ENCODE results near the gene KCNK3.
"Not testable (repeated sequence)": the region's sequence is repeated elsewhere in the genome, so short reads cannot be mapped to it uniquely, and the experiment has no call there.

The KCNK3 gene

DNA sequence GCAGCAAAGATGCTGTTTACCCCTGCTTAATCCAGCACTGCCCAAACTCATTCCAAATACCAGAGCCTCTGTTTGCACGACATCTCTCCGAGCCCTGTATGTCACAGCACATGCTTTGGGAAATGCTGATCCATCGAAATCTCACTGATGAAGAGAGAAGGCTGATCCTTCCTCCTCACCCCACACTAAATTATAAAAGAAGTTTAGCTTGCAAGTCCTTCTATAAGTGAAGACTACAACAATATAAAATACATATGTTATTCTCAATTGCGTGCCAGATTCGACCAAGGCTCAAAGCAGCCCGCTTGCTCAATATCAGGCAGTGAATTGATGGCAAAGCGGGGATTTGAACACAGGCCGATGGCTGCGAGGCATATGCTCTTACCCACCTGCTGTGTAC is 40.9 kb downstream of the KCNK3 start:
- DNase-seq: no peak

GRCh38 chr2:26735097-26735496 is 42.6 kb downstream of the KCNK3 start:
- DNase-seq: no peak

DNA sequence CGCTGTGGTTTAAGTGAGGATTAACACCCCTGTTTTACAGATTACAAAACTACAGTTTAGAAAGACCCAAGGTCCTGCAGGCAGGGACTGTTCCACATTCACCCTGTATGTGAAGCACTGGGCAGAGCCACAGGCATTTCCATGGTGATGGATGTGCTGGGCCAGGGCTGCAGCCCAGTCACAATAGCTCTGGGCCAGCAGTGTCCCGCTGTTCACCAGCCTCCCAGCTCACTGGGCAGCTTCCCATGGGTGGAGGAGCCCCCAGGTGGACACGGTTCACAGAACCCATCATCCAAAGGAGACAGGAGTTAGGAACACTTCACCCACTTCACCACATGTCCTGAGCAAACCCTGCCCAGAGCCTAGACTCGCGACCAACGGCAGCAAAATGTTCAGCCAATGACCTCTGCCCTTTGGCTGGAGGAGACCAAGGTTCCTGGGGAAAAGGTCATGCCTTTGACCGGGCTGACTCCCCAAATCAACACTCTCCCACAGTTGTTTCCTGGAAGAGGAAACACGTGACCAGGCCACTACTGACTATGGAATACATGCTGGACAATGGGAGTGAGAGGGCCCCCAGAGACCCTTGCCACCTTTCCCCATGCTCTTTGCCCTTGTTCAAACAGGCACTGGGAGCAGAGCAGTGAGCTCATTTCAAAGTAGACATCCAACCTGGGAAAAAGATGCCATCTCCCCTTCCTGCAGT is 43.5 kb downstream of the KCNK3 start:
- DNase-seq: no peak

GRCh38 chr2:26737221-26737620 is 44.7 kb downstream of the KCNK3 start:
- no peak for DNase-seq

DNA sequence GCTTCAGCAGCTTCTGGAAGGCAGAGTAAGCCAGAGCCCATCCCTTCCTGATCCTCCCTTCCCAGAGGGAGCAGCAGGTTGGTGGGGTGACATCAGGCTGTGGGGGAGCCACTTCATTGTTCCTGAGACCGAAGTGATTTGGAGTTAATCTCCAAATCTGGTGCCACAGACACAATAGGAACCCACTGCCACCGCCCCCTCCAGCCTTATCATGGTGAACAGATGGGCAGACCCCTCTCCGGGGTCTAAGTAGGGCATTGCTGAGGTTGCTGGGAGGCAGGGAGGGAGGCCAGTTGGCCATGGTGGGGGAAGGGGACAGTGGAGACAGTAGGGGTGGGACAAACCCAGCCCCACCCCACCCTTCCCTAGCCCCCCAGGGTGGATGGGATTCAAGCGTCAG is 46.0 kb downstream of the KCNK3 start:
- no peak for DNase-seq

GRCh38 chr2:26739514-26739913 is 47.0 kb downstream of the KCNK3 start:
- no peak for DNase-seq

DNA sequence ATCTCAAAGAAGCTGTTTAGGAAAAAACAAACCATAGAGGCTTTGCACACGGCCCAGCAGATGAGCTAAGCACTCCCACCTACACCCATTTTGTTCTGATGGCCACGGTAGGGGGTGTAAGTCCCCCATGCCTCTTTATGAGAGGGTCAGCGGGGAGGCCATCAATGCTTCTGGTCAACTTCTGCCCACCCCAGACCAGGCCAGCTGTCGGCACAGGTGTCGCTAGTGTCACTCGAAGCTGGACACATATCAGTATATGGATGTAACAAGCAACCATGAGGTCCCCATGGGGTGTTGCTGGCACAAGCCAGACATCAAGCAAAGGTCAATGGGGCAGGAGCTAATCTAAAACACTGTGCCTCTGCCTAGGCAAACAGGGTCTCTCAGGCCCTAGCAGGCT is 47.8 kb downstream of the KCNK3 start:
- DNase-seq: no peak

GRCh38 chr2:26740890-26741302 is 48.4 kb downstream of the KCNK3 start:
- DNase-seq: no peak

- DNase-seq: no peak
Measured at GRCh38 chr2:26742048-26742770, 49.7 kb downstream of the KCNK3 start.

DNA sequence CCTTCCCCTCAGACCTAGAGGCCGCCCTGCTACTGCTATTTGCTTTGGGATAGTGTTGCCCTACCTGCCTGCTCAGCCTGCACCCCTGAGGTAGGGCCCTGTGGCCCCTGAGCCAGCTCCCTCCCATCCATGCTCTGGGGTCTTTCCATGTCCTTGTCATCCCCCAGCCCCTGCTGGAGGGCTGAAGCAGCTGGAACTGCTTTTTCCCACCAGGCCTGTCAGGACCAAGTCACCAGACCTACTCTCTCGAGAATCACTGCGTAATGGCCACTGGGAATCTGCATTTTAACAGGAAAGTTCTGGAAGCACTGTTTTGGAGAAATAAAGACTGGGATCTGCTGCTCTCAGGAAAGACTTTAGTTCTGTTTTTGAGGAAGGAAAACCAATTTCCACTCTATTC is 51.3 kb downstream of the KCNK3 start:
- no peak for DNase-seq

GRCh38 chr2:26744953-26745352 is 52.4 kb downstream of the KCNK3 start:
- no peak for DNase-seq

DNA sequence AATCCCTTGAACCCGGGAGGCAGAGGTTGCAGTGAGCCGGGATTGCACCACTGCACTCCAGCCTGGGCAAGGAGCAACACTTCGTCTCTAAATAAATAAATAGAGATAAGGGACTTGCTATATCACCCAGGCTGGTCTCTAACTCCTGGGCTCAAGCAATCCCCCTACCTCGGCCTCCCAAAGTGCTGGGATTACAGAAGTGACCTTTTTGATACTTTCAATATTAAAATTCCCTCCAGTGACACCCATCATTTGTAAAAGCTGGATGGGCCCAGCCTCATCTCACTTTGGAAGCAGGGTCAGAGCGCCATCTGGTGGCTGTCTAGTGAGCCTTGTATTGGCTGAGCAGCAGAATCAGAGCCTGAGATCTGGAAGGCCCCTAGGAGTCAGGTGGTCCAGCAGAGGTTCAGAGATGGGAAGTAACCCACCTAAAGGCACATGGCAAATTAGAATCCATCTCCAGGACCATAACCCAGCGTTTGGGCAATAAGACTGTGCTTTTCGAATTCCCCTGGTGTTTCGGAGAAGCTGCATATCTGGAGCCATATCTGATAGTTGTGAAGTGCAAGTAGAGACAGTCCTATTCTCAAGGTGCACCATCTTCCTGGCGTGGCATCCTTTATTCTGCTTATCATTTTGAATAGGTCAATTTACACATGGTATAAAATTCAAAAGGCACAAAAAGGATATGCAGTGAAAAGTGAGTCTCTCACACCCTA is 53.2 kb downstream of the KCNK3 start:
- DNase-seq: peak; percentile 61 to 74

DNA sequence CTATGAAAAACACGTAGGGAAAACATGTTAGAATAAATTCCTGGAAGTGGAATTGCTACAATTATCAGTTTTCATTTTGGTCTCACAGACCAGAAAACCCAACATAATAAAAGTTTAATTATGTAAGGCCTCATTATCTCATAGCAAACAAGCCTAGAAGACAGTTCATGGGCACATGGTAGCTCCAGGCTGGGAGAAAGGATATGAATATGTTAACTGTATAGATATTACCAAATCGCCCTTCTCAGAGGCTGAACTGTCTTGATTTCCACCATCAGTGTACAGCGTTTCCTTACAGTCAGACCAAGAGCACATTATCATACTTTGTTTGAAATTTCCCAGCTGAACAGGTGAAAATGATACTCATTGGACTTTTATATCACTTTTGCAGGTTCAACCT is 54.4 kb downstream of the KCNK3 start:
- no peak for DNase-seq

GRCh38 chr2:26749787-26750420 is 57.4 kb downstream of the KCNK3 start:
- not testable (repeated sequence) for DNase-seq

DNA sequence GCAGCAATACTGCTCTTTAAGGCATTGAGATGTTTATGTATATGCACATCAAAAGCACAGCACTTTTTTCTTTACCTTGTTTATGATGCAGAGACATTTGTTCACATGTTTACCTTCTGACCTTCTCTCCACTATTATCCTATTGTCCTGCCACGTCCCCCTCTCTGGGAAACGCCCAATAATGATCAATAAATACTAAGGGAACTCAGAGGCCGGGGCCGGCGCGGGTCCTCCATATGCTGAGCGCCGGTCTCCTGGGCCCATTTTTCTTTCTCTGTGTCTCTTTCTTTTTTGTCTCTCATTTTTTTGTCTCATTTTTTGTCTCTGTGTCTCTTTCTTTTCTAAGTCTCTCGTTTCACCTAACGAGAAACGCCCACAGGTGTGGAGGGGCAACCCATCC is 57.9 kb downstream of the KCNK3 start:
- not testable (repeated sequence) for DNase-seq

DNA sequence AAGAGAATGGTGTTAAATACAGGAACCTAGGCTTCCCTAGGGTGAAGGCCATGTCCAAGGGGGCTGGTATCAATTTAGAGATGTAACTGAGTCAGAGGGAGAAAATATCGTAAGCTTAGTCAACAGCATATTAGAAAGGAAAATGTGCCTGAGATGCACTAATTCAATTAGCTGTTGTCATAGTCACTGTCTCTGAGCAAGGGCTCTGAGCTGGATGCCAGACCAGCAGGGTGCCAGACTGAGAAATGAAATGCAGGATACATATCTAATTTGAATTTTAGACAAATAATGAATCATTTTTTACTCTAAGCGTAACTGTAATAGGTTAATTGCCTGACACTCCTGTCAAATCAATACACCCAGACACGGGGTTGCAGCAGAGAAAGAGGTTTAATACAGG is 60.1 kb downstream of the KCNK3 start:
- no peak for DNase-seq

DNA sequence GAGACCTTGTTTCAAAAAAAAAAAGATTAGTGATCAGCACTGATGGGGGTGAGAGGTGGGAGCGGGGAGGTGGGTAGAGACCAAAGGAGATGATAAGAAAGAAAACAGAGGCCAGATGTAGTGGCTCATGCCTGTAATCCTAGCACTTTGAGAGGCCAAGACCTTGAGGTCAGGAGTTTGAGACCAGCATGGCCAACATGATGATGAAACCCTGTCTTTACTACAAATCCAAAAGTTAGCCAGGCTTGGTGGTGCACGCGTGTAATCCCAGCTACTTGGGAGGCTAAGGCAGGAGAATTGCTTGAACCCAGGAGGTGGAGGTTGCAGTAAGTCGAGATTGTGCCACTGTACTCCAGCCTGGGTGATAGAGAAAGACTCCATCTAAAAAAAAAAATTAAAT is 62.0 kb downstream of the KCNK3 start:
- DNase-seq: no peak

- no peak for DNase-seq
Measured at GRCh38 chr2:26754972-26755670, 62.6 kb downstream of the KCNK3 start.

- no peak for DNase-seq
Measured at GRCh38 chr2:26756337-26756736, 63.8 kb downstream of the KCNK3 start.

DNA sequence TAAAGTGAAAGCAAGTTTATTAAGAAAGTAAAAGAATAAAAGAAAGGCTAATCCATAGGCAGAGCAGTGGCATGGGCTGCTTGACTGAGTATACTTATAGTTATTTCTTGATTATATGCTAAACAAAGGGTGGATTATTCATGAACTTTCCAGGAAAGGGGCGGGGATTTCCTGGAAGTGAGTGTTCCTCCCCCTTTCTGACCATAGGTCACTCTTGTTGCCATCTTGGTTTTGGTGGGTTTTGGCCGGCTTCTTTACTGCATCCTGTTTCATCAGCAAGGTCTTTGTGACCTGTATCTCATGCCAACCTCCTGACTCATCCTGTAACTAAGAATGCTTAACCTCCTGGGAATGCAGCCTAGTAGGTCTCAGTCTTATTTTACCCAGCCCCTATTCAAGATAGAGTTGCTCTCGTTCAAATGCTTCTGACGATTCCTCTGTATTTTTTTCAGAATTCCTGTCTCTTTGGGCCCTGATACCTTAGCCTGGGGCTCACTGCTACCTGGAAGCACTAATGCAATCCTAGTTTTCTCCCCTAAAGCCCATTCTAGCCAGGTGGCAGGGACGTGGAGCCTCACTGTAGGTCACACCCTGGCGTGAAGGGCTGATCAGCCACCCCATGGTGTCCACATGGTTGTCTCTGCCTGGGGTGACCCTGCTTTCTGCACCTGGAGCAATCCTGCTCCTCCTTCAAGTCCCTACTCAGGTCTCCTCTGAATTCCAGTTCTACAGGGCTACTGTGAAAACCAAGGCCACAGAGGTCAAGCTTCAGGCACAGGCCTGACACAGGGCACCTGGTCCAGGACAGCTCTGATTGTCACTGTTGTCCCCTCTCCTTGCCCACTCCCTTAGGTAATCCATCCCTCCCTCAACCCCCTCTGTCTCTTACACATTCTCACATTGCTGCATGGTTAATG is 65.6 kb downstream of the KCNK3 start:
- DNase-seq: no peak

DNA sequence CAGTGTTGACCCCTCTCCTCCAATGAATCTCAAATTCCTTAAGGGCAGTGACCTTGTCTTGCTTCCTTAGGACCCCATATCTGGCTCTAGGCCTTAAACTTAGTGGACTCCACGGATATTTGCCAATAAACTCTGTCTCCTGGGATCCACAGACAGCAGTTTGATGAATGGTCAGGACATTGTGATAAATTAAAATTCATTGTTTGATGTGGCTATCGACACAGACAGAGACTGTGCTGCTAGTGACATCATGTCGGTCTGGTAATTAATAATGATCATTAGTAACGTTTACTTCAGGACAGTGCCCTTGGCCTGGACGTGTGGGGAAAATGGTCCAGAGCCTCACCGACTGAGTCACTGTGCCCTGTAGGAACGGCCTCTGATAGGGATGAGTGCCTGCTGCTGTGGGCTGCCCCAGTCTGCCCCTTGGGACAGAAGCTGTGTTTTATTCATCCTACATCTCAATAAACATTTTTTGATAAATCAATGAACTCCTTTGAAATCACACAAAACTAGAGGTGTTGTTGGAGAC is 66.3 kb downstream of the KCNK3 start:
- DNase-seq: no peak

Data from SHP77 (cell line).